Panc1 (cell line): ENCODE data around the gene CAST. TPM values are rescaled to one million over a fixed set of nuclear protein-coding genes. Genes with fewer than 3 reads are reported as not detected.
A peak's percentile ranks its signal among the peaks of the same experiment; 100 is the strongest.

Experiments
- ATAC-seq: fragments of 200-7000 bp; cut with Tn5 transposase; 2 replicates; pipeline ENCODE4 v1.9.1; 2020; ENCODE audit warnings: mild to moderate bottlenecking, moderate library complexity
- BruUV-seq: library from RNA; stranded (reverse); fragments of 400-500 nt; replicated peaks from 2 replicates; lab custom pipeline; 2021; lab: Mats Ljungman, UMichigan
- CTCF ChIA-PET: fragments of 300-600 bp; sonication (Branson Sonifier 250); formaldehyde crosslinking; loops from one replicate; lab custom pipeline; 2022; ENCODE audit warnings: antibody characterized with exemption; lab: Charles Lee
- POLR2A ChIA-PET: fragments of 300-600 bp; sonication (Branson Sonifier 250); formaldehyde crosslinking; loops from one replicate; lab custom pipeline; 2022; ENCODE audit warnings: antibody characterized with exemption; lab: Charles Lee
- DNase-seq: peaks from one replicate; pipeline ENCODE4 v3.0.0-alpha.2; 2010; ENCODE audit warnings: low read depth, low spot score
- H3K27ac ChIP-seq: 2 replicates; pipeline ENCODE4 v1.5.1; 2011; ENCODE audit warnings: mild to moderate bottlenecking, low read length, inconsistent platforms
- H3K27me3 ChIP-seq: fragments of 200-500 bp; sonication (Bioruptor generic); 2 replicates; pipeline ENCODE4 v1.6.0; 2014; ENCODE audit warnings: low read length, inconsistent platforms; ENCODE audit not compliant: control insufficient read depth, insufficient read depth
- H3K36me3 ChIP-seq: fragments of 200-500 bp; sonication (Bioruptor generic); 2 replicates; pipeline ENCODE4 v1.5.1; 2014; ENCODE audit warnings: inconsistent platforms, mild to moderate bottlenecking, low read length, moderate library complexity; ENCODE audit not compliant: control insufficient read depth, insufficient read depth
- H3K4me1 ChIP-seq: 2 replicates; pipeline ENCODE4 v1.5.1; 2011; ENCODE audit warnings: inconsistent platforms, mild to moderate bottlenecking, low read length, moderate library complexity; ENCODE audit not compliant: control insufficient read depth, insufficient read depth
- H3K4me3 ChIP-seq, 2 experiments: 2 replicates each; pipeline ENCODE4 v1.5.1; 2011 to 2012; ENCODE audit warnings: low read depth in 2 of 2, low read length in 2 of 2, mild to moderate bottlenecking in 2 of 2, inconsistent platforms in 1 of 2, moderate library complexity in 1 of 2
- H3K9me3 ChIP-seq: fragments of 200-500 bp; sonication (Bioruptor generic); 2 replicates; pipeline ENCODE4 v1.5.1; 2014; ENCODE audit warnings: low read depth, mild to moderate bottlenecking, inconsistent platforms, low read length, moderate library complexity; ENCODE audit not compliant: control insufficient read depth, insufficient read depth
- POLR2AphosphoS5 ChIP-seq: IDR thresholded peaks from 2 replicates; pipeline ENCODE4 v1.6.1; 2012; ENCODE audit warnings: mild to moderate bottlenecking, low read depth, low read length, moderate library complexity
- SIN3A ChIP-seq: IDR thresholded peaks from 2 replicates; pipeline ENCODE4 v1.6.1; 2012; ENCODE audit warnings: low read depth, mild to moderate bottlenecking, low read length, moderate library complexity, borderline replicate concordance; ENCODE audit not compliant: insufficient read depth
- TCF7L2 ChIP-seq: IDR thresholded peaks from 2 replicates; pipeline ENCODE4 v1.6.1; 2011; ENCODE audit warnings: mild to moderate bottlenecking, low read depth, low read length, inconsistent platforms
- in situ Hi-C: cut with HindIII; loops from 2 replicates; pipeline ENCODE4 v1.10.0; 2016; ENCODE audit warnings: low sequenced_read_pairs, low pct_unique_long_range_greater_than_20kb
- intact Hi-C: fragments of 100-400 bp; cut with micrococcal nuclease; formaldehyde crosslinking; loops from one replicate; pipeline ENCODE4 v1.10.0; 2022; ENCODE audit not compliant: unreplicated experiment
- total RNA-seq: library from RNA; stranded (reverse); gene quantifications from one replicate; pipeline ENCODE4 v1.2.1, GENCODE V29; 2021; ENCODE audit not compliant: unreplicated experiment
- TF ChIP-seq, protein P1 (sequence below), 2 experiments: IDR thresholded peaks; 2 replicates each; pipeline ENCODE4 v1.6.1; 2011 to 2012; ENCODE audit warnings: low read depth in 2 of 2, control low read depth in 1 of 2, low read length in 1 of 2, mild to moderate bottlenecking in 1 of 2, moderate library complexity in 1 of 2; ENCODE audit not compliant: insufficient read depth in 1 of 2
- TF ChIP-seq, protein P2 (sequence below): fragments of 450-650 bp; IDR thresholded peaks from 2 replicates; pipeline ENCODE4 v1.5.1; 2017; ENCODE audit warnings: mild to moderate bottlenecking

The CAST gene
- total RNA-seq, 1 experiment from 2014 or later: 212 TPM

DNA sequence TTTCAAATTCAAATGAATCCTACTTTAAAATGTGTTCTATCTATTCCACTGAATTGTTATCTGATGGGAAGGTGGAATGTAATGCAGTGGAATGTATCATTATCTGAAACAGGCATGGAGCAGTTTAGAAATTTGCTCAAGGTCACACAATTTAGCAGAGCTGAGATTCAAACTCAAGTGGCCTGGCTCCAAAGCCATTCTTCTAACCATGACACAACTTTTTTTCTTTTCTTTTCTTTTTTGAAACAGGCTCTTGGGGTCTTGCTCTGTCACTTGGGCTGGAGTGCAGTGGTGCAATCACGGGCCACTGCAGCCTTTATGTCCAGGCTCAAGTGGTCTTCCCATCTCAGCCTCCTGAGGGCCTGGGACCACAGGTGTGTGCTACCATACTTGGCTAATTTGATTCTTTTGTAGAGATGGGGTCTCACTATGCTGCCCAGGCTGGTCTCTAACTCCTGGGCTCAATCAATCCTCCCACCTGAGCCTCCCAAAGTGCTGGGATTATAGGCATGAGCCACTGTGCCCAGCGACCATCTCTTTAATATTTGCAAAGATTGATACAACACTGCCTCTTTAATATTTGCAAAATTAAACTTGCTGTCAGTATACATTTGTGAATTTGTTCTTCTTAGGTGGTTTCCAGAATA is 50.0 kb downstream of the CAST start:
- Histone ChIP-seq H3K36me3 (no peaks in the 10 kb centered on the region), H3K9me3 (no peaks in the 10 kb centered on the region), H3K27ac (no peak overlapping the region), H3K4me1 (peaks cover 12% of the 10 kb centered on the region; the same call in 1 of the 2 replicates), H3K4me3 (no peak overlapping the region), H3K27me3 (no peaks in the 10 kb centered on the region)
- intact Hi-C loops: no loop called here
- ATAC-seq (no peak), DNase-seq (no peak)
- no TSS peak for BruUV-seq
- POLR2A ChIA-PET: no interaction called here
- TF ChIP-seq POLR2AphosphoS5 (no peak), TCF7L2 (no peak), SIN3A (no peak)
- TF ChIP-seq, protein P1, sequence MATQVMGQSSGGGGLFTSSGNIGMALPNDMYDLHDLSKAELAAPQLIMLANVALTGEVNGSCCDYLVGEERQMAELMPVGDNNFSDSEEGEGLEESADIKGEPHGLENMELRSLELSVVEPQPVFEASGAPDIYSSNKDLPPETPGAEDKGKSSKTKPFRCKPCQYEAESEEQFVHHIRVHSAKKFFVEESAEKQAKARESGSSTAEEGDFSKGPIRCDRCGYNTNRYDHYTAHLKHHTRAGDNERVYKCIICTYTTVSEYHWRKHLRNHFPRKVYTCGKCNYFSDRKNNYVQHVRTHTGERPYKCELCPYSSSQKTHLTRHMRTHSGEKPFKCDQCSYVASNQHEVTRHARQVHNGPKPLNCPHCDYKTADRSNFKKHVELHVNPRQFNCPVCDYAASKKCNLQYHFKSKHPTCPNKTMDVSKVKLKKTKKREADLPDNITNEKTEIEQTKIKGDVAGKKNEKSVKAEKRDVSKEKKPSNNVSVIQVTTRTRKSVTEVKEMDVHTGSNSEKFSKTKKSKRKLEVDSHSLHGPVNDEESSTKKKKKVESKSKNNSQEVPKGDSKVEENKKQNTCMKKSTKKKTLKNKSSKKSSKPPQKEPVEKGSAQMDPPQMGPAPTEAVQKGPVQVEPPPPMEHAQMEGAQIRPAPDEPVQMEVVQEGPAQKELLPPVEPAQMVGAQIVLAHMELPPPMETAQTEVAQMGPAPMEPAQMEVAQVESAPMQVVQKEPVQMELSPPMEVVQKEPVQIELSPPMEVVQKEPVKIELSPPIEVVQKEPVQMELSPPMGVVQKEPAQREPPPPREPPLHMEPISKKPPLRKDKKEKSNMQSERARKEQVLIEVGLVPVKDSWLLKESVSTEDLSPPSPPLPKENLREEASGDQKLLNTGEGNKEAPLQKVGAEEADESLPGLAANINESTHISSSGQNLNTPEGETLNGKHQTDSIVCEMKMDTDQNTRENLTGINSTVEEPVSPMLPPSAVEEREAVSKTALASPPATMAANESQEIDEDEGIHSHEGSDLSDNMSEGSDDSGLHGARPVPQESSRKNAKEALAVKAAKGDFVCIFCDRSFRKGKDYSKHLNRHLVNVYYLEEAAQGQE (IDR thresholded peaks at IDR 0.05; ENCODE audit: insufficient read depth in 1 of 2, low read depth in 2 of 2, low read length in 1 of 2): no peak
- TF ChIP-seq, protein P2, sequence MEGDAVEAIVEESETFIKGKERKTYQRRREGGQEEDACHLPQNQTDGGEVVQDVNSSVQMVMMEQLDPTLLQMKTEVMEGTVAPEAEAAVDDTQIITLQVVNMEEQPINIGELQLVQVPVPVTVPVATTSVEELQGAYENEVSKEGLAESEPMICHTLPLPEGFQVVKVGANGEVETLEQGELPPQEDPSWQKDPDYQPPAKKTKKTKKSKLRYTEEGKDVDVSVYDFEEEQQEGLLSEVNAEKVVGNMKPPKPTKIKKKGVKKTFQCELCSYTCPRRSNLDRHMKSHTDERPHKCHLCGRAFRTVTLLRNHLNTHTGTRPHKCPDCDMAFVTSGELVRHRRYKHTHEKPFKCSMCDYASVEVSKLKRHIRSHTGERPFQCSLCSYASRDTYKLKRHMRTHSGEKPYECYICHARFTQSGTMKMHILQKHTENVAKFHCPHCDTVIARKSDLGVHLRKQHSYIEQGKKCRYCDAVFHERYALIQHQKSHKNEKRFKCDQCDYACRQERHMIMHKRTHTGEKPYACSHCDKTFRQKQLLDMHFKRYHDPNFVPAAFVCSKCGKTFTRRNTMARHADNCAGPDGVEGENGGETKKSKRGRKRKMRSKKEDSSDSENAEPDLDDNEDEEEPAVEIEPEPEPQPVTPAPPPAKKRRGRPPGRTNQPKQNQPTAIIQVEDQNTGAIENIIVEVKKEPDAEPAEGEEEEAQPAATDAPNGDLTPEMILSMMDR: no peak
- in situ Hi-C loops: no loop called here
- CTCF ChIA-PET: no interaction called here

DNA sequence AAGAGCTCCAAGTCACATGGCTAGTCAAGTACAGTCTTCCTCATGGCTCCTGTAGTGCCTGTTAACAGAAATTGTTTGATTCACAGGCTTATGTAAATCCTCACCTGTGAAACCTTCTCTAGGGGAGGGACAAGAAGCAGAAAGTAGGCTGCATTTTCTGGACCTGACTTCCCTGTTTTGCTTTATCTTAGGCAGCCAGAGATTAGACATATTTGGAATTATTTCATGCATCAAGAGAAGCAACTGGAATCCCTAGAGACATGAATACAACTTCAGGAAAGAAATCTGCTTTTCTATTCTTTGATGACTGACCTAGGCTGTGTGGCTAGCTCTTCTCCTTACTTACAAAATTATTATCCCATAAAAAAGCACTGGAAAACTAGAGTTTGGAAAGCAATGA is 52.3 kb downstream of the CAST start:
- H3K36me3 ChIP-seq: no peaks in the 10 kb centered on the region
- H3K27ac ChIP-seq: peak overlapping the region; percentile 64; the same call in 1 of the 2 replicates
- no peaks in the 10 kb centered on the region for H3K27me3 ChIP-seq
- BruUV-seq: no TSS peak
- POLR2A ChIA-PET: no interaction called here
- no peaks in the 10 kb centered on the region for H3K9me3 ChIP-seq
- in situ Hi-C loops: no loop called here
- ATAC-seq (no peak), DNase-seq (no peak)
- TF ChIP-seq, protein P1 (IDR thresholded peaks at IDR 0.05; ENCODE audit: insufficient read depth in 1 of 2, low read depth in 2 of 2, low read length in 1 of 2): no peak
- TF ChIP-seq, protein P2: no peak
- TF ChIP-seq POLR2AphosphoS5: no peak
- no peak for TF ChIP-seq TCF7L2
- TF ChIP-seq SIN3A: no peak
- intact Hi-C loops: no loop called here
- H3K4me1 ChIP-seq: peaks cover 6% of the 10 kb centered on the region; the same call in 1 of the 2 replicates
- H3K4me3 ChIP-seq: no peak overlapping the region
- CTCF ChIA-PET: no interaction called here
